CD4-positive, CD25-positive, alpha-beta regulatory T cell (primary cell): ENCODE measurements around the gene DCAF12L2. TPM values are rescaled to one million over a fixed set of nuclear protein-coding genes. Genes with fewer than 3 reads are reported as not detected.
A peak's percentile ranks its signal among the peaks of the same experiment; 100 is the strongest.
"Not testable (repeated sequence)": the region's sequence is repeated elsewhere in the genome, so short reads cannot be mapped to it uniquely, and the experiment has no call there.

Experiments used
- ATAC-seq, 2 donors: fragments of 150-1000 bp; cut with Tn5 transposase; one replicate each; pipeline ENCODE4 v1.10.0; 2021; ENCODE audit warnings: low read depth in 2 of 2, moderate number of reproducible peaks in 2 of 2, moderate library complexity in 1 of 2
- DNase-seq, 3 donors: peaks; one replicate each; pipeline versions ENCODE4 v3.0.0 to v3.0.0-alpha.2; 2012 to 2022; ENCODE audit warnings: mixed read lengths in 1 of 3
- H3K27ac ChIP-seq: one replicate; pipeline ENCODE4 v1.7.0; 2013; ENCODE audit warnings: mild to moderate bottlenecking, low read length; ENCODE audit not compliant: insufficient read depth, poor library complexity, severe bottlenecking
- H3K27me3 ChIP-seq: one replicate; pipeline ENCODE4 v1.7.0; 2013; ENCODE audit warnings: low read length; ENCODE audit not compliant: control insufficient read depth, insufficient read depth
- H3K36me3 ChIP-seq: one replicate; pipeline ENCODE4 v1.7.0; 2013; ENCODE audit warnings: mild to moderate bottlenecking, low read length, moderate library complexity; ENCODE audit not compliant: control insufficient read depth, insufficient read depth
- H3K4me1 ChIP-seq: 2 replicates; pipeline ENCODE4 v1.7.0; 2013; ENCODE audit warnings: mild to moderate bottlenecking, low read length; ENCODE audit not compliant: insufficient read depth, control insufficient read depth, poor library complexity, severe bottlenecking
- H3K4me3 ChIP-seq: one replicate; pipeline ENCODE4 v1.7.0; 2013; ENCODE audit warnings: low read depth, mild to moderate bottlenecking, low read length, moderate library complexity
- H3K9me3 ChIP-seq, 2 experiments: 1 replicate in 1 of 2; 2 replicates in 1 of 2; pipeline ENCODE4 v1.7.0; 2013; ENCODE audit warnings: low read length in 2 of 2, mild to moderate bottlenecking in 1 of 2, moderate library complexity in 1 of 2; ENCODE audit not compliant: control insufficient read depth in 2 of 2
- H3K27ac Mint-ChIP-seq, 3 donors: one replicate each; pipeline ENCODE4 v1.8.0; 2020 to 2022; ENCODE audit warnings: mild to moderate bottlenecking in 3 of 3, mixed read lengths in 3 of 3, moderate library complexity in 2 of 3
- H3K27me3 Mint-ChIP-seq: one replicate; pipeline ENCODE4 v1.8.0; 2022; ENCODE audit warnings: mild to moderate bottlenecking, mixed read lengths
- H3K36me3 Mint-ChIP-seq: one replicate; pipeline ENCODE4 v1.8.0; 2020; ENCODE audit warnings: mixed read lengths
- H3K4me1 Mint-ChIP-seq, 4 donors: one replicate each; pipeline ENCODE4 v1.8.0; 2020 to 2022; ENCODE audit warnings: mixed read lengths in 4 of 4, mild to moderate bottlenecking in 1 of 4
- H3K4me3 Mint-ChIP-seq, 4 donors: one replicate each; pipeline ENCODE4 v1.8.0; 2020 to 2022; ENCODE audit warnings: mild to moderate bottlenecking in 4 of 4, mixed read lengths in 4 of 4, moderate library complexity in 3 of 4
- H3K9me3 Mint-ChIP-seq, 7 donors: one replicate each; pipeline ENCODE4 v1.8.0; 2020 to 2022; ENCODE audit warnings: mixed read lengths in 7 of 7, mild to moderate bottlenecking in 3 of 7, moderate library complexity in 2 of 7
- polyA plus RNA-seq, 4 donors: library from polyadenylated mRNA; unstranded; fragments of 300-500 nt; fragmentation: Illumina TruSeq; gene quantifications; one replicate each; pipeline ENCODE4 v1.2.3, GENCODE V29; 2021
- total RNA-seq: library from RNA; stranded (reverse); gene quantifications from one replicate; pipeline ENCODE4 v1.2.3, GENCODE V29; 2022

The DCAF12L2 gene
- total RNA-seq (not detected), polyA plus RNA-seq (not detected)

DNA sequence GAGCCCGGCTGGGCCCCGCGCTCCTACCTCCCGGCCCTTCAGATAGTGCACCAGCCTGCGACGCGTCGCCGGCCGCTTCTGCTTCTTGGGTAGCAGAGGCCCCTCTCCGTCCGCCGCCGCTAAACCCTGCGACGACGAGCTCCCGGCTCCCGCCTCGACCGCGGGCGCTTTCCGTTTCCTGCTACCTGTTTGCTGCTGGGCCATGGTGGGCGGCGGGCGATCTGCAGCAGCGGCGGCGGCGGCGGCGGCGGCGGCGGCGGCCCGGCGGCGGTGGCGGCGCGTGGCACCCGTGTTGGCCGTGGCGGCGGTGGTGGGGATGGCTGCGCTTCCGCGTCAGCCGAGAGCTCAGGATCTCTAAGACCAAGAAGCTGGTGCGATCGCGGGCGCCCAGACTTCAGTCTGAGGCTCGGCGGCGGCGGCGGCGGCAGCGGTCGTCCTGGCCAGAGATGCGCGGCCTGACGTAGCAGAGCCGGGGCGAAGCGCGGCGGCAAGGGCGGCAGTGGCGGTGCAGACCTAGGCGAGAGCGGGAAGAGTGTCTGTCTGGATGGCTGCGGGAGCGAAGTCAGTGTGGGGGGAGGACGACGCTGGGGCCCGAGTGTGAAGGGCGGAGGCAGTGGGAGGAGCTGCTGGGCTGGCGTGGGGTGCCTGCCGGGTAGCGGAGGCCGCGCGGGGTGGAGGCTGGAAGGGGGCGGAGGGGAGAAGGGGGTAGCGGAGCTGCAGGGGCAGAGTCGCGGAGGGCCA, at the start of gene DCAF12L2:
Gene DCAF12L2, minus strand, starts transcription at position 569 of the 741 bp plus-strand sequence. Its CDS starts 365 bp downstream, at position 204.
- Histone ChIP-seq H3K27me3 (no peaks in the 10 kb centered on the region), H3K4me1 (no peaks in the 10 kb centered on the region), H3K9me3 (no peaks in the 10 kb centered on the region), H3K27ac (no peak within 1 kb of the TSS), H3K36me3 (no peaks in the 10 kb centered on the region), H3K4me3 (no peak within 1 kb of the TSS)
- H3K27ac Mint-ChIP-seq = no peak within 1 kb of the TSS
- H3K4me3 Mint-ChIP-seq = peak within 1 kb of the TSS in 1 of 4 donors; percentile 56
- ATAC-seq = no peak
- no peaks in the 10 kb centered on the region for H3K4me1 Mint-ChIP-seq
- DNase-seq = no peak
- peaks cover 0 to 7% (median 2%) of the 10 kb centered on the region in 7 donors for H3K9me3 Mint-ChIP-seq
- no peaks in the 10 kb centered on the region for H3K27me3 Mint-ChIP-seq
- no peaks in the 10 kb centered on the region for H3K36me3 Mint-ChIP-seq

DNA sequence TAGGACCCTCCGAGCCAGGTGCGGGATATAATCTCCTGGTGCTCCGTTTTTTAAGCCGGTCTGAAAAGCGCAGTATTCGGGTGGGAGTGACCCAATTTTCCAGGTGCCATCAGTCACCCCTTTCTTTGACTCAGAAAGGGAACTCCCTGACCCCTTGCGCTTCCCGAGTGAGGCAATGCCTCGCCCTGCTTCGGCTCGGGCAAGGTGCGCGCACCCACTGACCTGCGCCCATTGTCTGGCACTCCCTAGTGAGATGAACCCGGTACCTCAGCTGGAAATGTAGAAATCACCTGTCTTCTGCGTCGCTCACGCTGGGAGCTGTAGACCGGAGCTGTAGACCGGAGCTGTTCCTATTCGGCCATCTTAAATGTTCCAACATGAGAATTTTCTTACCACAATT, 24.8 kb upstream of the DCAF12L2 start:
- H3K9me3 Mint-ChIP-seq, ATAC-seq, H3K27ac Mint-ChIP-seq, H3K36me3 Mint-ChIP-seq, H3K27ac ChIP-seq, H3K4me3 Mint-ChIP-seq, H3K36me3 ChIP-seq, H3K27me3 ChIP-seq, H3K4me3 ChIP-seq, H3K4me1 ChIP-seq, DNase-seq, H3K4me1 Mint-ChIP-seq, H3K9me3 ChIP-seq, H3K27me3 Mint-ChIP-seq: not testable (repeated sequence)

DNA sequence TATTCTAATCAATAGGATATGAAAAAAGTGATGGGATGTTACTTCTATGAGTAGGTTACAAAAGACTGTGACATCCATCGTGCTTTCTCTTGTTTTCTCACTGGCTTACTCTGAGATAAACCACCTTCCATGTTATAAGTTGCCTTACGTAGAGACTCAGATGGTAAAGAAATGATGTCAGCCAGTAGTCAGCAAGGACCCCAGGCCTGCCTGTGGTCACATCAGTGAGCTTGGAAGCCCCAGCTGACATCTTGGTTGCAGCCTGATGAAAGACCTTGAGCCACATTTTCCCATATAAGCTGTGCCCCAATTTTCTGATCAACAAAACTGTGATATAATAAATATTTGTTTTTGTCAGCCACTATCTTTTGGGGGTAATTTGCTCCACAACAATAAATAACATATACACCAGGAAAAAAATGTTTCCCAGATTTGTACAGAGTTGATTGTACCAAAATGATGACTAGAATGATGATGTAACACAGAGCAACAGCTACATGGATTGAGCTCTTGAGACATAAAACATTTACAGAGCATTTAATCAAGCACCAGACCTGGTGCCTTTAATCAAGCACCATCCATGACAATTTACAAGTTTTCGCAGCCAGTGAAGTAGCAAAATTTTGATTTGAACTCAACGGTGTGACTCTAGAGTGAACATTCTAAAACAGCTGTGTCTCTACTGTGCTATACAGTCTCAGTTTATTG, 11.2 kb upstream of the DCAF12L2 start:
- H3K4me3 Mint-ChIP-seq = no peak overlapping the region
- no peaks in the 10 kb centered on the region for H3K27me3 Mint-ChIP-seq
- no peaks in the 10 kb centered on the region for H3K4me1 Mint-ChIP-seq

GRCh38 chrX:126170720-126171119, 4.6 kb upstream of the DCAF12L2 start:
- H3K9me3 ChIP-seq = no peaks in the 10 kb centered on the region
- Mint-ChIP-seq H3K27ac (no peak overlapping the region), H3K4me3 (no peak overlapping the region), H3K36me3 (no peaks in the 10 kb centered on the region), H3K9me3 (peaks cover 0 to 6% (median 0%) of the 10 kb centered on the region in 7 donors), H3K4me1 (no peaks in the 10 kb centered on the region), H3K27me3 (no peaks in the 10 kb centered on the region)
- ATAC-seq (no peak), DNase-seq (no peak)
- no peak overlapping the region for H3K27ac ChIP-seq
- H3K36me3 ChIP-seq = no peaks in the 10 kb centered on the region
- no peaks in the 10 kb centered on the region for H3K27me3 ChIP-seq
- H3K4me3 ChIP-seq = no peak overlapping the region
- no peaks in the 10 kb centered on the region for H3K4me1 ChIP-seq

More for the DNA sequence above, 11.2 kb upstream of the DCAF12L2 start:
- Histone ChIP-seq H3K27ac (no peak overlapping the region), H3K4me1 (no peaks in the 10 kb centered on the region), H3K36me3 (no peaks in the 10 kb centered on the region), H3K4me3 (no peak overlapping the region), H3K27me3 (no peaks in the 10 kb centered on the region), H3K9me3 (no peaks in the 10 kb centered on the region)
- no peak overlapping the region for H3K27ac Mint-ChIP-seq
- ATAC-seq (no peak), DNase-seq (no peak)
- H3K9me3 Mint-ChIP-seq = peaks cover 0 to 2% (median 0%) of the 10 kb centered on the region in 7 donors
- no peaks in the 10 kb centered on the region for H3K36me3 Mint-ChIP-seq

DNA sequence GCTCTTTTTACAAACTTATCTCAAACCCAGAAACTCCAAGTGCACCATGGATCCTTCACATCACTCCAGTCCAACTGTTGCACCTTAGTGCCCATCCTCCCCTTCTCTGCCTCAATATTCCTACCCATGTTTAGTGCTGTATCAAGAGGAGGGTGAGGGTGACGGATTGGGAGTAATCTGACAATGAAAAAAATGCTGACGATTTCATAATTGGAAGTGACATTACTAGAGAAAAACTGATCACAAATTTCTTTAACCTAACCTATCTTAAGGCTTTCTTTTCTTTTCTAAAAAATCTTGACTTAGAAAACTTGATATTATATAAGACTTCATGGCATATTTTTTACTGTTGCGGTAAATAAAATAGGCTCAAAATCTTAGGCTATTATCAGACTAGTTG, 1.5 kb upstream of the DCAF12L2 start:
- peaks cover 0 to 6% (median 0%) of the 10 kb centered on the region in 7 donors for H3K9me3 Mint-ChIP-seq
- ATAC-seq = no peak
- no peaks in the 10 kb centered on the region for H3K9me3 ChIP-seq
- no peak for DNase-seq
- H3K4me3 Mint-ChIP-seq = no peak overlapping the region
- no peaks in the 10 kb centered on the region for H3K27me3 ChIP-seq
- H3K27ac Mint-ChIP-seq = no peak overlapping the region
- H3K27ac ChIP-seq = no peak overlapping the region
- H3K36me3 Mint-ChIP-seq = no peaks in the 10 kb centered on the region
- no peaks in the 10 kb centered on the region for H3K4me1 ChIP-seq
- H3K27me3 Mint-ChIP-seq = no peaks in the 10 kb centered on the region
- no peaks in the 10 kb centered on the region for H3K36me3 ChIP-seq
- H3K4me3 ChIP-seq = no peak overlapping the region
- H3K4me1 Mint-ChIP-seq = no peaks in the 10 kb centered on the region

- H3K27me3 Mint-ChIP-seq = no peaks in the 10 kb centered on the region
- Histone ChIP-seq H3K4me1 (no peaks in the 10 kb centered on the region), H3K27ac (no peak overlapping the region), H3K9me3 (no peaks in the 10 kb centered on the region), H3K4me3 (no peak overlapping the region), H3K36me3 (no peaks in the 10 kb centered on the region), H3K27me3 (no peaks in the 10 kb centered on the region)
- ATAC-seq (no peak), DNase-seq (no peak)
- no peak overlapping the region for H3K27ac Mint-ChIP-seq
- H3K9me3 Mint-ChIP-seq = peaks cover 0 to 6% (median 2%) of the 10 kb centered on the region in 7 donors
- no peak overlapping the region for H3K4me3 Mint-ChIP-seq
- H3K36me3 Mint-ChIP-seq = no peaks in the 10 kb centered on the region
- no peaks in the 10 kb centered on the region for H3K4me1 Mint-ChIP-seq
Observed at GRCh38 chrX:126165401-126165720, 728 bp downstream of the DCAF12L2 start.

DNA sequence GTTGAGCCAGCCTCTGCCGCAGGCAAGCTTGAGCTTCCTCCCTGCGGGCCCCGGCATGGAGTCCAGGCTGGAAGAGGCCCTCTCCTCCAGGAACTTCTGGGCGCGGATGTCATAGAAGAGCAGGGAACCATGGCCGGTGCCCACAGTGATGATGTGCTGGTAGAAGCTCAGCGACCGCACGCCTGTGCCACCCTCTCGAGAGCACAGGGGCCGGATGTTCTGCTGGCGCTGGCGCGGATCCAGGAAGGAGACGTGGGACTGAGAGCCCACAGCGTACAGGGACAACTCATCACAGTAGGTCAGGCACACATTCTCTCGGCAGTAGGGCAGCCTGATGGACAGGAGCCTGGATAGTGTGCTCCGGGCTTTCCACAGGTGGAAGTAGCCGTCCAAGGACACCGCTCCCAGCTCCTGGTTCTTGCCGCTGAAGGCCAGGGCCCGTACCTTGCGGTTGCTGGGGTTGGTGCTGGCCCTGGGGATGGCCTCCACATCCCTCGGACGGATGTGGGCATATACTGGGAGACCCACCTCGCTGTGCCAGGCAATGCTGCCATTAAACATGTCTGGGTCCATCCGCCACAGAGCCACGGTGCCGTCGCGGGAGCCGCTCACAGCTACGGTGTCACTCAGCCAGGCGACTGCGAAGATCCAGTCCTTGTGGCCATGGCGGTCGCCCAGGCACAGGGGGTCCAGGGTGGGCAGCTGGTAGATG, 1.2 kb downstream of the DCAF12L2 start:
- Histone ChIP-seq H3K9me3 (no peaks in the 10 kb centered on the region), H3K4me3 (no peak overlapping the region), H3K27ac (no peak overlapping the region), H3K27me3 (no peaks in the 10 kb centered on the region), H3K4me1 (no peaks in the 10 kb centered on the region), H3K36me3 (no peaks in the 10 kb centered on the region)
- no peak overlapping the region for H3K4me3 Mint-ChIP-seq
- ATAC-seq (no peak), DNase-seq (no peak)
- H3K27ac Mint-ChIP-seq = no peak overlapping the region
- no peaks in the 10 kb centered on the region for H3K27me3 Mint-ChIP-seq
- no peaks in the 10 kb centered on the region for H3K36me3 Mint-ChIP-seq
- H3K9me3 Mint-ChIP-seq = peaks cover 0 to 6% (median 2%) of the 10 kb centered on the region in 7 donors
- H3K4me1 Mint-ChIP-seq = no peaks in the 10 kb centered on the region
